Measurements from ENCODE around the gene SECTM1. TPM values are rescaled to one million over a fixed set of nuclear protein-coding genes. Genes with fewer than 3 reads are reported as not detected.
A peak's percentile ranks its signal among the peaks of the same experiment; 100 is the strongest.

SECTM1 gene
- total RNA-seq, 1 experiment from 2014 or later: 0.24 TPM

- no peak for DNase-seq (ENCODE audit: low read depth)
Measured at GRCh38 chr17:82301916-82302567, 31.5 kb downstream of the SECTM1 start.

DNA sequence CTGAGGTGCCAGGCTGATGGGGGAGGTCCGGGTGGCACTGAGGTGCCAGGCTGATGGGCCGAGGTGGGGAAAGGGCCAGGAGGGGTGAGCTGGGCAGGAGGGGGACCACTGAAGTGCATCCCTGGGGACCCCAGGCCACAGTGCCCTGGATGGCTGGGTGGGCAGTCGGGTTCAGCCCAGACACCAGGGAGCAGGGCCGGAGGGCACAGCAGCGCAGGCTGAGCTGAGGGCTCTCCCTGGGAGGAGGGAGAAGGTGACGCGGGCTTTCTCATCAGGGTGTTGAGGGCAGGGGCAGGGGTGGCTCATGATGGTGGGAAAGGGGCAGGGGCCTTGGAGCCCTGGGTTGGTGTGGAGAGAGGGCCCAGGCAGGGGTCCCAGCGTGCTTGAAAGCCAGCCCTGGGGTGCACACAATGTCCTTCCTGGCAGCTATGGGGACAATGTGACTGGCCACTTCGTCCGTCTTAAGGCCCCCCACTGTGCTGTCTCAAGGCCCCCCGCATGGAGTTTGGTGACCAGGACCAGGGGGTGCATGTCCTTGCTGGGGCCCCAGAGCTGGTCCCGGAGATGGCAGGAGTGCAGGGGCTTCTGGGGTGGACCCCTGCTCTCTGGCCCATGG is 32.2 kb downstream of the SECTM1 start:
- DNase-seq (ENCODE audit: low read depth): no peak

- peak; percentile 39 for DNase-seq (ENCODE audit: low read depth)
Measured at GRCh38 chr17:82300707-82301270, 32.8 kb downstream of the SECTM1 start.

DNA sequence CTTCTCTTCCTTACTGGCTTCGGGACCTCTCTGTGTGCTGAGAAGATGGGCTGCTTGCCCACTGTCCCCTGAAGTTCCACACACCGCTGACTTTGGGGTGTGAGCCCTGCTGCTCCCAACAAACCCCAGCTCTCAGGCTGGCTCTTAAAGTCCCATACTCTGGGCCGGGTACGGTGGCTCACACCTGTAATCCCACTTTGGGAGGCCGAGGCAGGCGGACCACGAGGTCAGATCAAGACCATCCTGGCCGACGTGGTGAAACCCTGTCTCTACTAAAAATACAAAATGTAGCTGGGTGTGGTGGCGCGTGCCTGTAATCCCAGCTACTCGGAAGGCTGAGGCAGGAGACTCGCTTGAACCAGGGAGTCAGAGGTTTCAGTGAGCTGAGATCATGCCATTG is 33.3 kb downstream of the SECTM1 start:
- no peak for DNase-seq (ENCODE audit: low read depth)

DNA sequence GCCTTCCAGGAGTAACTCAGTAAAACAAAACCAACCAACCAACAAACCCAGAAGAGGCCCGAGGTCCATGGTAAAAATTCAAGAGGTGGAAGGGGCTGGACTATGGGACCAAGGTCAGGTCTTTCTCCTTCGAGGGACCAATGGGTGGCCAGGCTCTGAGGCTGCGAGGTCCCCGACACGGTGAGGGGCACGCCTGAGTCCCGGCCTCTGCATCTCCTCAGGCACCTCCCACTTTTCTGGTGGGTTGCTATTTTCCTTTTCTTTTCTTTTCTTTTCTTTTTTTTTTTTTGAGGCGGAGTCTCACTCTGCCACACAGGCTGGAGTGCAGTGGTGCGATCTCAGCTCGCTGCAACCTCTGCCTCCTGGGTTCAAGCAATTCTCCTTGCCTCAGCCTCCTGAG is 34.1 kb downstream of the SECTM1 start:
- DNase-seq (ENCODE audit: low read depth): no peak

GRCh38 chr17:82298538-82299421 is 34.8 kb downstream of the SECTM1 start:
- DNase-seq (ENCODE audit: low read depth): no peak

GRCh38 chr17:82297714-82298537 is 35.6 kb downstream of the SECTM1 start:
- DNase-seq (ENCODE audit: low read depth): peak; percentile 96

GRCh38 chr17:82297280-82297713 is 36.3 kb downstream of the SECTM1 start:
- DNase-seq (ENCODE audit: low read depth): peak; percentile 96

DNA sequence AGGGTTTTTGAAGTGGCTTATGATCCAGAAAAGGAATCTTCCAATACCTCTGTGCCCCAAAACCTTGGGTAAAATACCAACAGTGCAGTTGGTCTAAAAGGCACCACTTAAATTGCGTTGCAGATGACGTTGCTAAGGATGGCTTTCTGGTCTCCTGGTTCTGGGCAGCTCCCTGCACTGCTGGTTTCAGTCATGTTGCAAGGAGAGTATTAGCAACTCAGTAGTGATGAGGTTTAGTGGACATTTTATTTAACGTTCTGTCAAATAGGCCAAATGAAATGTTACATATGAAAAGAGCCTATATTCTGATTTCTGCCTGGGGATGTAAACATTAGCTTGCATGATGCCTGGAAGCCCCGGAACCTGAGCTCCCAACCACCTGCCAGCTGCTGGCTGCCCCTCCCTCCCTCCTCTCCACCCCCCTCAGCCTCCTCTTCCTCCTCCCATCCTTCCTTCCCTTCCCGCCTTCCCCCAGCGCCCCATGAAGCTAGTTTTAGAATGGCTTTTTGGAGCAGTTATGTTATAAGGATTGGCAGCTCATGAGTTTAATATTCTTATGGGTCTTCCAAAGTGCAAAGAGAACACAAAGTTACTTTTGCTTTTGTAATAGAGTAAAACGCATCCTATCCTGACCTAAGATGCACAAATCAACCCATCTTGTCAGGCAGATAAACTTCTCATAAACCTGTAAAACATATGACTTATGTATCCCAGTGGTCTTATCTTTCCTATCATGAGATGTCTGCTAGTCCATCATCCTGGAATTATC is 36.9 kb downstream of the SECTM1 start:
- DNase-seq (ENCODE audit: low read depth): no peak

GRCh38 chr17:82295472-82295814 is 38.1 kb downstream of the SECTM1 start:
- no peak for DNase-seq (ENCODE audit: low read depth)

- no peak for DNase-seq (ENCODE audit: low read depth)
Measured at GRCh38 chr17:82294064-82294773, 39.3 kb downstream of the SECTM1 start.

DNA sequence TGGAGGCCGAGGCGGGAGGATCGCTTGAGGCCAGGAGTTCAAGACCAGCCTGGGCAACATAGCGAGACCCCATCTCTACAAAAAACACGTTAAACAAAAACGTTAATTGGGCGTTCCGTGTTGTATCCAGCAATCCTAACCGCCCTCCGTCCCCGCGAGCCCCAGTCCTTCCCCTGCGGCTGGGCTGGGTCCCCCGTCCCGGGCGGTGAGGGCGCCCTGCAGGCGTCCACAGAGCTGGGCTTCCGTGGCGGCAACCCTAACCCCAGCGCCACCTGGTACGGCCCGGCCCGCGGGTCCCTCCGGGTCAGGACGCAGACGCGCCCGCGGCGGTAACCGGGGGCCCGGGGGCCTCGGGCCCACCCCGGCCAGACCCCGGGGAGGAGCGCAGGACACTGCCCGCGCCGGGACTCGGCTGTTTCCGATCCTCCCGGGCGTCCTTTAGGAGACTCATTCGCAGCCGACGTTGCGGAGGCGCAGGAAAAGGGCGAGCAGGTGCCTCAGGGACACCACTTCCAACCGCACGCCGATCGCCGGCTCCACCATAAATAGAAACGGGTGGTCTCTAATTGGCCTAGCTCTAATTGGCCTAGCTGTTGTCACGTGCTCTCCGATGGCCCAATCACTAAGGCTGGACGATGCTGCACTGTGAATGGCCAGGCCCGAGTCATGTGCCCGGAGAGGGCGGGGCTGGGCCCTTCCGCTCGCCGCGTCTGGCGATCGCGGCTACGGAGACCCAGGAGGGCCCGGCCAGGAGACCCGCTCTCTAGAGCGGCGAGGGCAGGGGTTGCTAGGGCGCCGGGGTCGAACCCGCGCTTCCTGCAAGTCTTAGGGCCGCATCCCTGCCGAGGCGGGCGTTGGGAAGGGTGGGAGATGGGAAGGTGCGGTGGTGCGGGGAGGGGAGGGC is 41.1 kb downstream of the SECTM1 start:
- DNase-seq (ENCODE audit: low read depth): peak; percentile 97

DNA sequence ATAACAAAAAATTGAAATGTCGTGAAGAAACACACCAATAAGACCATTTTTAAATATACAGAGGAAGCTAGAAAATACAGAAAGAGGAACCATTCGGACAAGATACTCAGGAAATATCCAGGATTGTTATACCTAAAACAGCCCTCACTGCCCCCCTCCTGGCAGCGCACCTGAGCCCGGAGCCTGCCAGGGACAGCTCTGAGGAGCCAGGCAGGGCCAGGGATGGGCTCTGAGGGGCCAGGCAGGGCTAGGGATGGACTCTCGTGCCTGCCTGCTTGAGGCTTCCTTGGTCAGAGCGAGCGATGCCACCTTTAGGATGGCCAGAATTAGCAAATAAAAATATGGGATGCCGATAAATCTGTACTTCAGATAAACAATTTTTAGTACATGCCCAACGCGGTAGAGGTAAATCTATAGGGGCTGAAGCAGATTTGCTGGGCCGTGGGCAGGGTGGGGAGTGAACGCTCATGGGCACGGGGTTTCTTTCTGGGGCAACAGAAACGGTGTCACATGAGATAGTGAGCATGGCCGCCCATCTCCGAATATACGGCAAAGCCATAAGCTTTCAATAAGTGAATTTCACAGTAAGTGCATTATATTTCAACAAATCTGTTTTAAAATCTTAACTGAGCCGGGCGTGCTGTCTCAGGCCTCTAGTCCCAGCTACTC is 41.9 kb downstream of the SECTM1 start:
- DNase-seq (ENCODE audit: low read depth): no peak

GRCh38 chr17:82287868-82288801 is 45.4 kb downstream of the SECTM1 start:
- DNase-seq (ENCODE audit: low read depth): peak; percentile 99

GRCh38 chr17:82287013-82287867 is 46.3 kb downstream of the SECTM1 start:
- DNase-seq (ENCODE audit: low read depth): no peak

- DNase-seq (ENCODE audit: low read depth): no peak
Measured at GRCh38 chr17:82285141-82285540, 48.4 kb downstream of the SECTM1 start.
